ENCODE data around the gene MPP2.
"Not testable (repeated sequence)": the region's sequence is repeated elsewhere in the genome, so short reads cannot be mapped to it uniquely, and the experiment has no call there.

MPP2 gene

DNA sequence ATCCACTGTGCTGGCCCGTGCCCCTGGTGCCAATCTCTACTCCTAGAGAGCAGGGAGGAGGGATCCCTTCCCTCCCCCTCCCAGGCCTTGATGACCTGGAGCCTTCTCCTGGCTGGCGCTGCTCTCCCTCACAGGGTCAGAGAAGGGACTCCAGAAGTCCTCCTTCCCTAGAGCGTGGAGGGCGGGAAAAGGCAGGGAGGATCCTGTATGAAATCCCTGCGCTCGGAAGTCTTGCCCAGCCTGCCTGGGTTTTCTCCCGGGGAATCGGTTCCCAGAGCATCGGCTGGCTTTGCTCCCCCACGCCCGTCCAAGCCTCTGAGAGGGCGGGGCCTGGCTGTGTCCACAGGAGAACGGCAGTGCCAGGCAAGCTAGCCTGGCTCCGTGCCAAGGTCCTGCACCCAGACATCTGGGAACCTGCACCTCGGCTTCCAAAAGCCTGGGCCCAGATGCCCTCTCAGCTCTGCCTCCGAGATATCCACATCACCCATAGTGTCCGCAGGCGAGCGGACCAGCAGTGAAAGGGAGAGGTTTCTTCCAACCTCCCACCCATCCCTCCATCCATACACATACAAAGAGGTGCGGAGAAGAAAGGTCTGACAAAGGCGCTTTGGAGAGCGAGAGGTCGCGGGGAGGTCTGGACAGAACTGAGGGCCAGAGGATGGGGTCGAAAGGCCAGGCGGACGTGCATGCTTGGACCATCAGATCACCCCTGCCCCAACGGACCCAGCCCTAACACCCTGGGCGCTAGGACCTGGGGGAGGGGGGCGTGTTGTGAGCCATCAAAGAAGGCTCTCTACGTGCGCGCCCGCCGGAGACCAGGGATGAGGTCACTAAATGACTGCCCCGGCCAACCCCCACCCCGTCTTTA, 1.1 kb downstream of the MPP2 start:
- in situ Hi-C loops (cut with MboI; ENCODE audit: low sequenced_read_pairs), result no loop called here

DNA sequence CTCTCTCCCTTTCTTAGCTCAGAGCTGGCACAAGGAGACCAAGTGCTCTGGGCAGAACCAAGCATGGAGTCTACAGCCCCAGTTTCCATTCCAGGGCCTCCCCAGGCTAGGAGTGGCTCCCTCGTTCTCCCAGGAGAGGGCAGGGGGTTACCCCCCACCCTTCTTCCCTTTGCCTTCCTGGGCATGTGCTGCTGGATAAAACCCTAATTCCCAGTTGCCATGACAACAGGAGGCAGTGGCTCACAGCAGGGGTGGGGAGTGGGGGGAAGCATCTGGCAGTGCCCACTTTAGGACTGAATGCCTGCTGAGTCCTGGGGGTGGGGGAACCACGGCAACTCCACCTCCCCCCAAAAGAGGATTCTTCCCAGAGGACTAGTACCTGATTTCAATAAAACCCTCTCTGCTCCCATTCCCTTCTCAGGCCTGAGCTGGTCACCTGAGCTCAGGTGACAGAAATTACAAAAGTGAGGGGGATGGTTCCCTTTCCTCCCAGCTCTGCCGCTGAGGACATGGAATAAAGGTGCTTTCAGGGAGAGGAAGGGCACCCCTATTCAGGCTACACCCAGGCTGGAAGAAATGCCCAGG, 1.8 kb downstream of the MPP2 start:
- in situ Hi-C loops (cut with MboI; ENCODE audit: low sequenced_read_pairs), result no loop called here

DNA sequence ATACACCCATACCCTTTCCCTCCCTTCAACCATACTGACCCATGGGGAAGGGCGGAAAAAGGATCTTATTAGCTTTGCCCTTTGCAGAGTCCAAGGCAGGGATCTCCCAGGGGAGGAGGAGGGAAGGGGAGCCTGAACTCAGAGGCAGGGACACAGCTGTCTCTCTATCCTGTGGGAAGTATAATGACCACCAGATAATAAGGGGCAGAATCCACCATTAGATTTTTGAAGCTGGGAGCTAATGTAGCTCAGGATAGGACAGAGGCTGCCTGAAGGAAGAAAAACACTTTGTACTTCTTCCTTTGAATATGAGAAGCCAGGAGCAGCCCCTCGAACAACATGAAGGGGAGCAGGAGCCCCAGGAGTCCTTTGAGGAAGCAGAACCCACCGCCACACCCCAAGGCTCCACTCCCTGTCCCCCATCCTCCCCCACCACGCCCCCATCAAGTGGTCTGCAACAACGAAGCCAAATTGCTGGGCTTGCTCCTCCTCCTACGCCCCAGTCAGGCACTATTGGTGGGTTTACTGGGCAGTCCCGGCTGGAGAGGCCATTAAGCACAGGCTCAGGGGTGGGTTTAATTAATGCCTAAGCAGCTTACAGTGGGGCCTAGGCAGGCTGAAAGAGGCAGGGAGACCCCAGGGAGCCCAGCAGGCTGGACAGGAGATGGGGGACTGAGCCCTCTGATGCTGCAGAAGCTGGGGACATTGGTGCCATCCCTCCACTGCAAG, 5.3 kb downstream of the MPP2 start:
- in situ Hi-C loops (cut with MboI; ENCODE audit: low sequenced_read_pairs), result no loop called here

DNA sequence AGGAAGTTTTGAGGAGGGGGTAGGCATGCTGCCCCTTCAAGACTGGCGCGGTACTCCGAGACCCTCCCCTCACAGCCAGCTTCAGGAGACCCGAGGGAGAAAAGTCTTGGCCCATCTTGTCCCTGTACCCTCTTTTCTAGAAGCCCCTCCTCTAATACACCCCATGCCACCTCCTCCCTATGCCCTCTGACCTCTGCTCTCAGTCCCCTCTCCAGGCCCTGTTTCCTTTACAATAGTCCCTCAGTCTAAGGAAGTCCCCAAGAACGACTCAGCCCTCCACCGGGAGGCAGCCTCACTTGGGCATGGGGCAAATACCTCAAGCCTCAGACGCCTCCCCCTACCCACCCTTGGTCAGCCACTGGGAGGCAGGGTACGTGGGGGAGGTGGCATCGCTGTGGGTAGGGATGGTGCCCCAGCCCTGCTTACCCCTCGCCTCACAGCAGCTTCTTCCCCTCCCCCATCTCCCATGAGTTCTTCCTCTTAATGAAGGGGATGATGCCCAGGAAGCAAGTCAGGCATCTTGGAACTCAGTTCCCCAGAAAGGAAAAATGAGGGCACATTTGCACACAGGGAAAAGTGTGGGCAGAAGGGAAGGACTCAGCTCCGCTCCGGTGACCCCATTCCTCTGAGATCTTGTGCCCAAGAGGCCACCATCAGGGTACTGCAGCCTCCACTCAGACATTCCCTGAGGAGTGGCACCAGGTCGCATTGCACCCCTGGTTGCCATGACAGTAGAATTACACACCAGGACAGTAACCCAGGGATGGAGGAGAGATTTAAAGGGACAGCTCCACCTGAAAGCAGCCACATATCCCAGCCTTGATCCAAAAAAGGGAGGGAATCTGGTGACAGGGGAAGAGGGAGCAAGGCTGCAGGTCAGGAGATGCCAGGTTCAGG, 6.2 kb downstream of the MPP2 start:
- in situ Hi-C loops (cut with MboI; ENCODE audit: low sequenced_read_pairs), result no loop called here

DNA sequence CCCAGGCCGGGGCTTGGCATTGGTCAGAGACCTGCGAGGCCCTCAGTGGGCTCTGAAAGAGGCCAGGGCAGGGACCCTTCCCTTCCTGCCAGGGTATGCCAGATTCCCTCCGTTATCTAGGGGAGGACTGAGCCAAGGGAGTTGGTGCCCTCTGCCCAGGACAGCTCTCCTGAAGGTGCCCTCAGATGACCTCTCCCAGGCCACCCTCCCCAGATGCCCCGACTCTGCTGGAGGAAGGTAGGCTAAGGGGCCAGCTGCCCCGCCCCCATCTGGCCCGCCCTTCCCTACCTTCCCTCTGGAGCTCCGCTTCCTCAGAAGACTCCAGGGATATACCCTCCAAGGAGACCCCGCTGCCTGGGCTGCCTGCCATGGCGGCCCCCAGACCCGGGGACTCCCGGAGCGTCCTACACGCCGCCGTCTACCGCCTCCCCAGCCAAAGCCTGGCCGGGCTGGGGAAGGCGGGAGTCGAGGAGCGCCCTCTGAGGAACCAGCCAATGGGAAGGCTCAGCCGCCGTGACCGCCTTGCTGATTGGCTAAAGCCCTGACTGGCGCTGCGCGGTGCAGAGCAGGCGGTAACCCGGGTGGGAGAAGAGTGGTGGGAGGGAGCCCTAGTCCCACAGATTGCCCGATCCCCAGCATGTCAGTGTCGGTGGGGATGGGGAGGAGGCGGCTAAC, 7.0 kb downstream of the MPP2 start:
- in situ Hi-C loops (cut with MboI; ENCODE audit: low sequenced_read_pairs), result no loop called here

DNA sequence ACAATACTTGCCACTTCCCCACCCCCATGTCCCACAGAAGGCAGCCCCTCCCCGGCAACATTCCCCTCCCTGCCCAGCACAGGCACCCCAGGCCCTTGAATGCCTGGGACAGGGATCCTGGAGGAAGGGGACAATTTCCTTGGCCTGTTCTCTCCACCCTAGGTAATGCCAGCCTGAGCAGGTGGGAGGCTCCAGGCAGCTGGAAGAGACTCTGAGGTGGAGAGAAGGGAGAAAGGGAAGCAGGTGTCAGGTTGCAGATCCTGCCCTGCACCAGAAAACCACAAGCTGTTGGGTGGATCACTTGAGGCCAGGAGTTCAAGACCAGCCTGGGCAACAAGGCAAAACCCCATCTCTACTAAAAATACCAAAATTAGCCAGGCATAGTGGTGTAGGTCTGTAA, 8.9 kb downstream of the MPP2 start:
- in situ Hi-C loops (cut with MboI; ENCODE audit: low sequenced_read_pairs), result no loop called here

DNA sequence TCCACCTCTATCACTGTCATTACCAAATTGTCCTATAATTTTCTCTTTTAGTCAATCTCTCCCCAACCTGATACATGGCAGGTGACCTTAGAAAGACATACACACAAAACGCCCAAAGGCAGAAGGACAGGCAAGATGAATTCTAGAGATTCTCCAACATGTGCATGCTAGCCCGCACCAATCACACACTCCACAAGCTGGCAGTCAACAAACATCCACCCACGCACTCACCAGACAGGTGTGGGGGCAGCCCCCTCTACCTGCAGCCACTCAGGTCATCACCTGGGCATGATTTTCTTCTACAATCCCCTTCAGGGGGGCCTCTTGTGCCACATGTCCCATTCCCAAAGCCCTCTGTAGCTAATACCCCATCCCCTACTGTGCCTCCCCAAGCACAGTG, 9.5 kb downstream of the MPP2 start:
- in situ Hi-C loops (cut with MboI; ENCODE audit: low sequenced_read_pairs), result no loop called here

DNA sequence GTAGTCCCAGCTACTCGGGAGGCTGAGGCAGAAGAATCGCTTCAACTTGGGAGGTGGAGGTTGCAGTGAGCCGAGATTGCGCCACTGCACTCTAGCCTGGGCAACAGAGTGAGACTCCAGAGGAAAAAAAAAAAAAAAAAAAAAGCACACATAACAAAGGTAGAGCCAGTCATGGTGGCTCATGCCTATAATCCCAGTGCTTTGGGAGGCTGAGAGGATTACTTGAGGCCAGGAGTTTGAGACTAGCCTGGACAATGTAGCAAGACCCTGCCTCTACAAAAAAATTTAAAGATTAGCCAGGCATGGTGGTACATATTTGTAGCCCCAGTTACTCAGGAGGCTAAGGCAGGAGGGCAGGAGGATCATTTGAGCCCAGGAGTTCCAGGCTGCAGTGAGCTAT, 12.8 kb downstream of the MPP2 start:
- in situ Hi-C loops (cut with MboI; ENCODE audit: low sequenced_read_pairs), result not testable (repeated sequence)

DNA sequence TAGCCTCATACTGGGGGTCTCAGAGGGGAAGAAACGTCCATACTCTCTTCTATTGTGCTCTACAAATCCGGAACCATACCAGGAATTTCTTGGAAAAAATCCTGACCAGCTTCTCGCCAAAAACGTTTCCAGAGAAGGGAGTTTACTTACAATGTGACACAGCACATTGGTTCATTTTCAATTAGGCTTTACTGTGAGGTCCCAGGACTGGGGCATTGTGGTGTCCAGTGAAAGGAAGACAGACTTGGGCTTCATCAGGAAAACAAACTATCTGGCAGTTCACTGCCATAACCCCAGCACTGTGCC, 14.7 kb downstream of the MPP2 start:
- in situ Hi-C loops (cut with MboI; ENCODE audit: low sequenced_read_pairs), result no loop called here

DNA sequence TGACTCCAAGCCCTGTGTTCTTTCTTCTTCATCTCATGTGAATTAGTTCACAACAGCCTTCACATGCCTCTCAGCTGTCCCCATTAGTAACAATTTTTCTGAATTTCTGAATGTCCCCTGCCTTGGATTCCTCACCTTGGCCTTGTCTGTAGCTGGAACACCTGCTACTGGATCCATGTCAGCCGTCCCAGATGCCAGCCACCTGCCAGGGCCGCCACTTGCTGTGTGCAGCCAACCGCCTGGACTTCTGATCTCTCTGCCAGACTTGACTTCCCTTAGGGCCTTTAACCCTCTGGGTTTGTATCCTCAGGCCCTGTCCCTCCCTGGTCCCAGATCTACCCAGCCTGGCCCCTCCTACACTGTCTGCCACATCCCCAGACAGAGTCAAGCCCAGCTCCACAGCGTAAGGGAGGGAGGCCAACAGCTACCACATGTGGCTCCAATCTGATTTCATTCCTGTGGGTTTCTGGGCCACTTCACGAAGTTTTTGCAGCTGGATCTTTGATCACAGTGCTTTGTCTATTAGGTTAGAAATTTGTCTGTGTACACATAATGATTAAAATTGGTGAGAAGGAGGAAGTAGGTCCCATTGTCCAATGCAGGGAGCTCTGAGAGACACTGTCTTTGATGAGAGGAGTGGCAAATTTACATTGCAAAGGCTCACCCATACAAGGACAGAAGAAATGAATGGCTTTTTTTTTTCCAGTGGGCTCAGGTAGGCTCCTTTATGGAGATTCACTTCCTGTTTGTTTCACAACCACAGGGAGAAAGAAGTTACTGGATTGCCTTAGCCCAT, 15.3 kb downstream of the MPP2 start:
- in situ Hi-C loops (cut with MboI; ENCODE audit: low sequenced_read_pairs), result no loop called here

DNA sequence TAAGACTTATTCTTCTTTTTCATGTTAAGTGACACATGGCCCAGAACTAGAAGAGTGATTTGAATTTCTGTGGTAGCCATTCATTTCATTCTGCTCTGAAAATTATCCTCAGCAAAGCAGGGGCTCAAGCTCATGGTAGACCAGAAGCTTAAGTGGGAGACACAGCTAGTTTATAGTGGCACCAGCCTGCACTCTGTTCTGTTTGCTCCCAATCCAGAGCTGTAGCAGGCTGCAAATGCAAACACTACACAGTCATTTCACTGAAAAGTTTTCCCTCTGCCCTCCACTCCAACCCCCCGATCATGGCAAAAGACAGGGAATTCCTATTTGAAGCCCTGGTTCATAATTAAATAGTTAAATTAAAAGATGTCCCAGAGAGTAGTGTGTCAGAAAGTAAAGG, 17.1 kb downstream of the MPP2 start:
- in situ Hi-C loops (cut with MboI; ENCODE audit: low sequenced_read_pairs), result no loop called here

DNA sequence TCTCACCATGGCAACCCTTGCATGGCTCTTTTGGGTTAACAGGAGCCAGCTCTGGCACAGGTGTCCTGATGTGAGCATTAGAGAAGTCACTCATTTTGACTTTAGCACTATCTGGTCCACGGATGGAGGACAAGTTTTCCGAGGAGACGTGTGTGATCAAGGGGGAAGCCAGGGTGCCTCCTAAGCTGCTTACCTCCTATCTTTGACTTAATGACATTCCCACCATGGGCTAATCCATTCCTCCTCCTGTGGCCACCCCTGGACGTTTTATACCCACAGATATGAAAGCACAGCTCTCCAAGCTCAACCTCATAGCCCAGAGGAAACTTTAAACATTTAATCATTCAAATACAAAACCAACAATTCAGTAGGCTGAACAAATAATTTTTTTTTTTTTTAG, 18.8 kb downstream of the MPP2 start:
- in situ Hi-C loops (cut with MboI; ENCODE audit: low sequenced_read_pairs), result no loop called here

DNA sequence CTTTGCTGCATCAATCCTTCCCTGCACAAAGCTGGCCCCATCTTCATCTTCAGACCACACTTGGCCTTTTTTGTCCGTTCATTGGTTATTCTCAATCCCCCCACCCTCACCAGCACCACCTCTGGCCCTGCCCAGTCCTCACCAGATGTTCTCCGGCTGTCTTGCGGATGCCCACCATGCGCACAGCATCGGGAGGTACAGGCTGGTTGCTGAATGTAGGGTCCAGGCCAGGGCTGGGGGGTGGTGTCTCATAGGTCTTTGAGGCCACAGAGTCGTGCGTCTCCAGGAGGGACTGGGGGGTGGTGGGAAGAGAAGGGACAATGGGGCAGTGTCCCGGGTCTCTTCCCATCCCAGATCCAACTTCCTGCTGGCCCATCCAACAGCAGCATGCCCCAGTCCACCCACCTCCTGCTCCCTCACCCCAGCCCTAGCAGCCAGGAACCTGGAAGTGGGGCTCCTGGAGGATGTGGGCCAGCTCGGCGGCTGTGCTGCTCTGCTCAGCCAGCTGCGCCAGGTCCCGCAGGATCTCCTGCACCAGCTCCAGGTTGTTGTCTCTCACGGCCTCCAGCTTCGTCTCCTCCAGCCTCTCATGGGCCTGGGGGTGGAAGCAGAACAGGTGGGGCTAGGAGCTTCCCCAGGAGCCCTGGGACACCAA, 24.4 kb downstream of the MPP2 start:
- in situ Hi-C loops (cut with MboI; ENCODE audit: low sequenced_read_pairs), result no loop called here

DNA sequence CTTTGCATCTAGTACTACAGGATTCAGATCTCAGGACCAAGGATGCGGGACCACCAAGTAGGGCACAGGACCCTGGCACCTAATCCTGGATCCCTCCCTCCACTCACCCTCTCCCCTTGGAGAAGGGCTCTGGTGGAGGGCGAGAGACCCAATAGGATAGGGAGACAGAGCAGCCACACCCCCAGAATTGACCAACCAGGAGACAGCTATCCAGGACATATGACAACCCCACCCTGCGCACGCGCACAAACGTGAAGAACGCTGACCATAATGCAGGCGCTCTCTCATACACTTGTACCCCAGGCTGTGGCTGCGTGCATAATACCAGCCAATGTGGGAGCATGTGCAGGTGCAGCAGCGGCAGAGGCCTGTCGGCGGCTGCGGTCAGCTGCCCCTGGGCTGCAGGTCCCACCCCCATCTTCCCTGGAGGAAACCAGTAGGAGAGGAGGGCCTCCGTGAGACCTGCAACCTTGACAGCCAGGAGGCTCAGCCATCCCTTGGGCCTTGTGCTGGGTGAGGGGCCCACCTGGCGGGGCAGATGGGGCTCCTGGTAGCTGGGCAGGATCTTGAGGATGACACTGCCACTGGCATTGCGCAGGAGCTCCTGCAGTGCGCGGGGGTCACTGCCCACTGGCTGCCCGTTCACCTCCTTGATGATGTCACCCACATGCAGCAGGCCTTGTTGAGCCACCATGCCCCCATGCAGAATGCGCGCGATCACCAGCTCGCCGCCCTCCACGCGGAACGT, 25.4 kb downstream of the MPP2 start:
- in situ Hi-C loops (cut with MboI; ENCODE audit: low sequenced_read_pairs), result no loop called here

DNA sequence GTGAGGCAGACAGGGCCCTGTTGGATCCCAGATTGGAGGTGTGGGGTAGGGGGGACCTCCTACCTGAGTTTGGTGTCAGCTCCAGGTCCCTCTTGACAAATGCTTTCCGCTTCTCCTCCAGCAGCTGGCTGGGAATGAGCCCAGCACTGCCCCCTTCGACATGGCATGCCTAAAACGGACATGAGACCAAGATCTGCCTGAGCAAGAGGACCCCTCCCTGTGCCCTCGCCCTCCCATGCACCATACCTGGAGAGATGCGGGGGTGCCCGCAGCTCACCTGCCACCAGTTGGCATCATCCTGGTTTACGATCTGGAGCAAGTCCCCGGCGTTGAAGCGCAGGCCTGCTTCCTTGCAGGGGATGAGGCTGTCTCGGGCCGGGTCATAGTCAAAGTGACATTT, 26.2 kb downstream of the MPP2 start:
- in situ Hi-C loops (cut with MboI; ENCODE audit: low sequenced_read_pairs), result no loop called here

DNA sequence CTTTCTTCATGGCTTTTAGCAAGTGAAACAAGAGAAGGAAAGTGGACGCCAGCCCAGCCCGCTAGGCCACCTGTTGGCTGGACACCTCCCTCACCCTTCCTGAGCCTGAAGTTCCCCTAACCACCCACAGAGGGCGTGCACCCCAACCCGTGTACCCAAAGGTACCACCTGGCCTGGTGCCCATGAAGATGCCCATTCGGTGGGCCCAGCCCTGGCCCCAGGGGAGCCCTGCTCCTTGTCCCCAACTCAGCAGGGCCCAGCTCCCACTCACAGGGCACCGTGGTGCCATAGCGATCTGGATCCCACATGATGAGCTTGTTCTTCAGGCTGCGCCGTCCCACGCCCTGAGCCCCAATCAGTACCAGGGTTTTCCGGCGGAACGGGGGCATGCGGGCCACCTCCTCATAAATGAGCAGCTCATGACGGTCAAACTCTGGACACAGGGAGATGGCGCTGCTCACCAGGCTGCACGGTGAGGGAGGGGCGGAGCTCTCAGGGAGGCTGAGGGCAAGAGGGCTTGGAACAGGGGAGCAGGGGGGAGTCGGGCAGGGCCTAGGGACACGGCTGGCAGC, 26.8 kb downstream of the MPP2 start:
- in situ Hi-C loops (cut with MboI; ENCODE audit: low sequenced_read_pairs), result no loop called here

DNA sequence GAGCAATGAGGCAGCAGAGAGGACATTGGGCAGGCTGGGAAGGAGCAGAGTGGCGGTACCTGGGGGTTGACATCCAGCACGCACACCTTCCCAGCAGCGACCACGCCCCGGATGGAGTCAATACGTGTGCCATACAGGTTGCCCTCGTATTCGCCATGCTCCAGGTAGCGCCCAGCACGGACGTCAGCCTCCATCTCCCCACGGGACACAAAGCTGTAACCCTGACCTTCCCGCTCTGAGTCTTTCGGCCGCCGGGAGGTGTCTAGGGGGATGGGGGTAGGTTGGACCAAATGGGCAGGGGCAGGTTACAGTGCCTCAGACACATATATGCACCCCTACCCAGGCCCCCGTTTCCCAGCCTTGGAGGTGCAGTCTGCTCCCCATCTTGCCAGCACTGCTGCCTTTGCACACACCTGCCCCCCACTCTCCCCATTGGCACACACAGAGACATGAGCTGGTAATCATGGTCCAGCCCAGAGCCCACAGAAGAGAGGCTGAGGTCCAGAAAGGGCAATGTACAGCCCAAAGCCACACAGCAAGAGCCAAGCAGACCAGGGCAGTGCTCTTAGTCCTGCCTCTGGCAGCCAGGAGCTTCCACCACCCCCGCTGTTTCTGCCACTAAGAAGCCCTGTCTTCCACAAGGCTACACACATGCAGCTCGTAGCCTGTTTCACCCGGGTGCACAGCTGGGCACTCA, 27.5 kb downstream of the MPP2 start:
- in situ Hi-C loops (cut with MboI; ENCODE audit: low sequenced_read_pairs), result no loop called here
